A549 (cell line): ENCODE data around the gene MYADML2. TPM values are rescaled to one million over a fixed set of nuclear protein-coding genes. Genes with fewer than 3 reads are reported as not detected.

Experiments used
- ATAC-seq, 2 experiments: fragments of 200-7000 bp in 1 of 2; fragments of >200 bp in 1 of 2; cut with Nextera tagmentation in 1 of 2; cut with Tn5 transposase in 1 of 2; 3 replicates each; pipeline versions ENCODE4 v1.8.0 to v1.9.1; 2018 to 2020; ENCODE audit warnings: mild to moderate bottlenecking in 1 of 2, moderate library complexity in 1 of 2
- CTCF ChIA-PET: fragments of 300-600 bp; sonication (Branson Sonifier 250); formaldehyde crosslinking; extraction: SDS; loops from one replicate; lab custom pipeline; 2021; ENCODE audit warnings: antibody characterized with exemption, inconsistent platforms; lab: Yijun Ruan, JAX
- POLR2A ChIA-PET: fragments of 350-600 bp; formaldehyde crosslinking; extraction: SDS; loops from one replicate; lab custom pipeline; 2021; ENCODE audit warnings: antibody characterized with exemption, inconsistent platforms; lab: Yijun Ruan, JAX
- DNase-seq, 2 experiments: peaks; one replicate each; pipeline versions ENCODE4 v3.0.0 to v3.0.0-alpha.2; 2011 to 2016; ENCODE audit warnings: low read depth in 1 of 2, low spot score in 1 of 2
- FAIRE-seq: peaks from 2 replicates; lab custom pipeline; 2011; peaks lifted over from hg19 to GRCh38; lab: Jason Lieb, UNC
- H3K27ac ChIP-seq, 2 experiments: fragments of >200 bp; sonication (Bioruptor Twin); formaldehyde crosslinking; 3 replicates each; pipeline ENCODE4 v1.5.1; 2016 to 2017
- H3K4me1 ChIP-seq: fragments of >200 bp; sonication (Bioruptor Twin); formaldehyde crosslinking; 3 replicates; pipeline ENCODE4 v1.6.1; 2016
- H3K4me2 ChIP-seq: fragments of >200 bp; sonication (Bioruptor Twin); formaldehyde crosslinking; 3 replicates; pipeline ENCODE4 v1.6.1; 2016
- H3K4me3 ChIP-seq: fragments of >200 bp; sonication (Bioruptor Twin); formaldehyde crosslinking; 3 replicates; pipeline ENCODE4 v1.5.1; 2016
- H3K9me3 ChIP-seq: fragments of >200 bp; sonication (Bioruptor Twin); formaldehyde crosslinking; 3 replicates; pipeline ENCODE4 v1.6.1; 2016
- CHD2 ChIP-seq: fragments of 150-350 bp; IDR thresholded peaks from 2 replicates; pipeline ENCODE4 v1.6.1; 2014; ENCODE audit warnings: low read length; ENCODE audit not compliant: partially characterized antibody
- CHD4 ChIP-seq: fragments of 200-600 bp; sonication (generic); IDR thresholded peaks from 2 replicates; pipeline ENCODE4 v1.6.1; 2016; ENCODE audit warnings: antibody characterized with exemption, mild to moderate bottlenecking, borderline replicate concordance
- CTCF ChIP-seq: fragments of >200 bp; sonication (Bioruptor Twin); formaldehyde crosslinking; IDR thresholded peaks from 3 replicates; pipeline ENCODE4 v1.5.1; 2016
- EHF ChIP-seq: fragments of 250-450 bp; sonication (Bioruptor Pico); IDR thresholded peaks from 2 replicates; pipeline ENCODE4 v1.5.0; 2020; ENCODE audit warnings: mild to moderate bottlenecking
- ELK1 ChIP-seq: fragments of 150-350 bp; IDR thresholded peaks from 2 replicates; pipeline ENCODE4 v1.6.1; 2014; ENCODE audit warnings: low read depth, mild to moderate bottlenecking, low read length
- FOXS1 ChIP-seq: fragments of 250-450 bp; sonication (Bioruptor Pico); IDR thresholded peaks from 2 replicates; pipeline ENCODE4 v1.5.0; 2020; ENCODE audit warnings: mild to moderate bottlenecking, moderate library complexity
- HES2 ChIP-seq: fragments of >200 bp; sonication (Bioruptor Twin); formaldehyde crosslinking; IDR thresholded peaks from 2 replicates; pipeline ENCODE4 v1.6.1; 2016
- HOXA7 ChIP-seq: fragments of 250-450 bp; sonication (Bioruptor Pico); IDR thresholded peaks from 2 replicates; pipeline ENCODE4 v1.5.0; 2020; ENCODE audit warnings: mild to moderate bottlenecking, moderate library complexity
- HOXB13 ChIP-seq: fragments of 250-450 bp; sonication (Bioruptor Pico); IDR thresholded peaks from 2 replicates; pipeline ENCODE4 v1.5.0; 2020; ENCODE audit warnings: low read depth, mild to moderate bottlenecking, moderate library complexity
- JUNB ChIP-seq: fragments of >200 bp; sonication (Bioruptor Twin); formaldehyde crosslinking; IDR thresholded peaks from 2 replicates; pipeline ENCODE4 v1.6.1; 2016
- MAFK ChIP-seq: fragments of 450-650 bp; IDR thresholded peaks from 2 replicates; pipeline ENCODE4 v1.6.1; 2014; ENCODE audit not compliant: partially characterized antibody
- MAX ChIP-seq: IDR thresholded peaks from 2 replicates; pipeline ENCODE4 v1.6.1; 2012
- MYC ChIP-seq: IDR thresholded peaks from 2 replicates; pipeline ENCODE4 v1.6.1; 2012; ENCODE audit warnings: mild to moderate bottlenecking, inconsistent platforms, low read length, improper control_type of control experiment, borderline replicate concordance
- NFE2L2 ChIP-seq: fragments of 150-350 bp; conservative IDR thresholded peaks from 2 replicates; pipeline ENCODE4 v1.6.1; 2014; ENCODE audit warnings: low read length
- NPAS2 ChIP-seq: fragments of 250-450 bp; sonication (Bioruptor Pico); IDR thresholded peaks from 2 replicates; pipeline ENCODE4 v1.8.0; 2022; ENCODE audit warnings: mild to moderate bottlenecking, moderate library complexity, borderline replicate concordance
- PBX3 ChIP-seq: IDR thresholded peaks from 2 replicates; pipeline ENCODE4 v1.6.1; 2012
- POLR2A ChIP-seq: IDR thresholded peaks from 2 replicates; pipeline ENCODE4 v1.6.1; 2012; ENCODE audit warnings: mild to moderate bottlenecking, low read length
- RAD21 ChIP-seq, 2 experiments: fragments of >200 bp in 1 of 2; sonication (Bioruptor Twin) in 1 of 2; formaldehyde crosslinking in 1 of 2; IDR thresholded peaks in 1 of 2; conservative IDR thresholded peaks in 1 of 2; 2 replicates in 1 of 2; 3 replicates in 1 of 2; pipeline ENCODE4 v1.6.1; 2012 to 2018; ENCODE audit warnings: inconsistent platforms in 1 of 2
- RFX5 ChIP-seq: fragments of 450-650 bp; IDR thresholded peaks from 2 replicates; pipeline ENCODE4 v1.7.1; 2014; ENCODE audit warnings: antibody characterized with exemption, mild to moderate bottlenecking, moderate library complexity
- ZC3H11A ChIP-seq: fragments of 450-650 bp; IDR thresholded peaks from 2 replicates; pipeline ENCODE4 v1.6.1; 2014; ENCODE audit warnings: antibody characterized with exemption, mild to moderate bottlenecking
- ZFP36 ChIP-seq: fragments of 450-650 bp; IDR thresholded peaks from 2 replicates; pipeline ENCODE4 v1.6.1; 2014; ENCODE audit warnings: borderline replicate concordance; ENCODE audit not compliant: partially characterized antibody
- ZNF302 ChIP-seq: fragments of 250-450 bp; sonication (Bioruptor Pico); IDR thresholded peaks from 2 replicates; pipeline ENCODE4 v1.9.0; 2021; ENCODE audit warnings: inconsistent platforms, mild to moderate bottlenecking, moderate library complexity
- WGBS: methylation state at CpG from one replicate; pipeline ENCODE4 v1.1.6; 2017; ENCODE audit errors: missing lambda C conversion rate; 5-methylcytosine and 5-hydroxymethylcytosine counted together
- polyA plus RNA-seq, 4 experiments: library from polyadenylated mRNA; depleted of rRNA in 3 of 4; stranded (reverse); fragments of >200 nt; fragmentation: RNase III in 1 of 4; extraction: RNeasy Plus Mini Kit Qiagen cat#74134 plus additional on column Dnase treatment in 1 of 4; gene quantifications; 2 replicates in 3 of 4; 3 replicates in 1 of 4; pipeline ENCODE4 v1.2.3, GENCODE V29; 2011 to 2017

The MYADML2 gene
- polyA plus RNA-seq, 2 of the 4 experiments (the other 2 are of a cell fraction): not detected

GRCh38 chr17:81977211-81977808, 30.3 kb upstream of the MYADML2 start, which contains the start of gene ASPSCR1 (continued):
- TF ChIP-seq MAFK (no peak), FOXS1 (no peak), POLR2A (peak; percentile 77), NPAS2 (CRISPR knock-in tag) (peak; percentile 86), HOXA7 (CRISPR knock-in tag) (no peak), HOXB13 (CRISPR knock-in tag) (no peak; the same call in 1 of the 2 replicates), EHF (CRISPR knock-in tag) (no peak; the same call in 1 of the 2 replicates), ZFP36 (no peak), HES2 (no peak), JUNB (no peak), ZC3H11A (no peak), MYC (peak; percentile 100)

GRCh38 chr17:81976332-81977210, 29.5 kb upstream of the MYADML2 start:
- peak overlapping the region; percentile 89 to 94 for H3K27ac ChIP-seq
- TF ChIP-seq MAX (peak; percentile 42), HOXB13 (CRISPR knock-in tag) (peak; percentile 45; the same call in 1 of the 2 replicates), ZNF302 (CRISPR knock-in tag) (0 out of 2 replicates have a peak, but pooled peaks have one; percentile 30), NPAS2 (CRISPR knock-in tag) (no peak)
- ATAC-seq (peak; percentile 37 to 48), DNase-seq (peak in 1 of 2 experiments; percentile 44), FAIRE-seq (no peak)
- H3K4me2 ChIP-seq: peak overlapping the region; percentile 94
- peak overlapping the region; percentile 89 for H3K4me3 ChIP-seq
- POLR2A ChIA-PET: interaction anchor here (1.0 to 1.3 kb wide), 4 partner anchors 9 to 44 kb away, joined by 3 to 5 read pairs (median 4); no protein-coding TSS in a partner anchor
- peaks cover 12% of the 10 kb centered on the region for H3K4me1 ChIP-seq
- peaks cover 23% of the 10 kb centered on the region for H3K9me3 ChIP-seq
- CTCF ChIA-PET: interaction anchor here (0.6 to 7.1 kb wide), 10 partner anchors 9 to 587 kb away, joined by 3 to 52 read pairs (median 3); partner anchors contain the start of genes CENPX, LRRC45 and NOTUM
- 69% methylated on average over 27 of the region's 30 CpGs for WGBS

GRCh38 chr17:81973432-81973831, 26.4 kb upstream of the MYADML2 start:
- Histone ChIP-seq H3K9me3 (peaks cover 28% of the 10 kb centered on the region), H3K4me2 (no peak overlapping the region), H3K27ac (no peak overlapping the region), H3K4me3 (no peak overlapping the region), H3K4me1 (peaks cover 8% of the 10 kb centered on the region)
- ATAC-seq (no peak), DNase-seq (peak in 1 of 2 experiments; percentile 51), FAIRE-seq (no peak)
- no peak for TF ChIP-seq CHD4
- no peak for TF ChIP-seq PBX3
- no peak for TF ChIP-seq NFE2L2
- TF ChIP-seq RAD21 (conservative IDR thresholded peaks at IDR 0.05 in 1 of 2, IDR thresholded peaks at IDR 0.05 in 1 of 2): no peak
- TF ChIP-seq CHD2: no peak
- no peak for TF ChIP-seq ELK1
- TF ChIP-seq CTCF: no peak
- TF ChIP-seq MAFK: no peak
- no peak for TF ChIP-seq RFX5
- ChIA-PET CTCF (interaction anchor here (0.6 to 7.1 kb wide), 8 partner anchors 11 to 64 kb away, joined by 3 to 52 read pairs (median 10); partner anchors contain the start of genes CENPX, DCXR, LRRC45 and NOTUM), POLR2A (no interaction called here)
